ENCODE data around the gene LCT.

GRCh38 chr2:135840601-135841000 is 3.6 kb upstream of the LCT start:
- TF ChIP-seq EP300 (IDR thresholded peaks at IDR 0.05; ENCODE audit: borderline replicate concordance in 1 of 2, low read depth in 1 of 2, low read length in 1 of 2) (no peak), REST (IDR thresholded peaks at IDR 0.05; ENCODE audit: low read depth, low read length) (no peak), CTCF (IDR thresholded peaks at IDR 0.05) (no peak), RFX5 (IDR thresholded peaks at IDR 0.05; ENCODE audit: low read length) (no peak), RCOR1 (IDR thresholded peaks at IDR 0.05; ENCODE audit: low read length) (no peak), EZH2phosphoT487 (IDR thresholded peaks at IDR 0.05; ENCODE audit: borderline replicate concordance, low read depth) (no peak), PBX3 (IDR thresholded peaks at IDR 0.05) (no peak)

Measured in SK-N-SH (cell line).